RPMI8226 (cell line): ENCODE results near the gene SLC22A2.

Experiments
- DNase-seq: peaks from one replicate; pipeline ENCODE4 v3.0.0-alpha.2; 2015

The SLC22A2 gene

GRCh38 chr6:160273196-160273595 is 14.6 kb upstream of the SLC22A2 start:
- no peak for DNase-seq

GRCh38 chr6:160272707-160273106 is 14.1 kb upstream of the SLC22A2 start:
- DNase-seq: no peak

GRCh38 chr6:160270347-160270746 is 11.7 kb upstream of the SLC22A2 start:
- no peak for DNase-seq

- no peak for DNase-seq
Measured at GRCh38 chr6:160269771-160270170, 11.2 kb upstream of the SLC22A2 start.

- no peak for DNase-seq
Measured at GRCh38 chr6:160269023-160269521, 10.5 kb upstream of the SLC22A2 start.

GRCh38 chr6:160267102-160267501 is 8.5 kb upstream of the SLC22A2 start:
- DNase-seq: no peak

- DNase-seq: no peak
Measured at GRCh38 chr6:160265869-160266476, 7.4 kb upstream of the SLC22A2 start.

GRCh38 chr6:160264061-160264612 is 5.5 kb upstream of the SLC22A2 start:
- no peak for DNase-seq

- DNase-seq: no peak
Measured at GRCh38 chr6:160263196-160263939, 4.7 kb upstream of the SLC22A2 start.

GRCh38 chr6:160261991-160262680 is 3.5 kb upstream of the SLC22A2 start:
- DNase-seq: no peak

- no peak for DNase-seq
Measured at GRCh38 chr6:160260803-160261450, 2.3 kb upstream of the SLC22A2 start.

GRCh38 chr6:160260367-160260766 is 1.7 kb upstream of the SLC22A2 start:
- DNase-seq: no peak

- DNase-seq: no peak
Measured at GRCh38 chr6:160259598-160259997, 977 bp upstream of the SLC22A2 start.

- DNase-seq: no peak
Measured at GRCh38 chr6:160259143-160259425, 463 bp upstream of the SLC22A2 start.

GRCh38 chr6:160256445-160256844 is 2.2 kb downstream of the SLC22A2 start:
- no peak for DNase-seq

GRCh38 chr6:160254467-160255312 is 3.9 kb downstream of the SLC22A2 start:
- no peak for DNase-seq

GRCh38 chr6:160253714-160254113 is 4.9 kb downstream of the SLC22A2 start:
- no peak for DNase-seq

GRCh38 chr6:160253292-160253691 is 5.3 kb downstream of the SLC22A2 start:
- DNase-seq: no peak

- DNase-seq: no peak
Measured at GRCh38 chr6:160252073-160252813, 6.4 kb downstream of the SLC22A2 start.

- no peak for DNase-seq
Measured at GRCh38 chr6:160249671-160250070, 8.9 kb downstream of the SLC22A2 start.

- DNase-seq: no peak
Measured at GRCh38 chr6:160248538-160248937, 10.1 kb downstream of the SLC22A2 start.

GRCh38 chr6:160247457-160247883 is 11.2 kb downstream of the SLC22A2 start:
- DNase-seq: no peak
